ENCODE data around the gene SPTBN1. TPM values are rescaled to one million over a fixed set of nuclear protein-coding genes. Genes with fewer than 3 reads are reported as not detected.

SPTBN1 gene
- total and polyA plus RNA-seq, 2 of the 13 experiments (the other 11 are each of a cell fraction or from before 2014, with no cell fraction given): 123 to 299 TPM

- TF ChIP-seq ZNF326 (CRISPR knock-in tag; IDR thresholded peaks at IDR 0.05; ENCODE audit: borderline replicate concordance): no peak
- TF ChIP-seq ATM (IDR thresholded peaks at IDR 0.05; ENCODE audit: borderline replicate concordance): no peak
- TF ChIP-seq RBAK (CRISPR knock-in tag; IDR thresholded peaks at IDR 0.05): no peak
- TF ChIP-seq ATF4 (CRISPR knock-in tag; IDR thresholded peaks at IDR 0.05): peak in 1 of 2 experiments; percentile 53; a peak in 1 of 4 replicates
- TF ChIP-seq GZF1 (CRISPR knock-in tag; IDR thresholded peaks at IDR 0.05): 0 out of 2 replicates have a peak, but pooled peaks have one; percentile 42
- peak; percentile 31; the same call in 1 of the 2 replicates for TF ChIP-seq NFYC (CRISPR knock-in tag; IDR thresholded peaks at IDR 0.05)
- peak; percentile 57; the same call in 1 of the 2 replicates for TF ChIP-seq ARID4A (CRISPR knock-in tag; IDR thresholded peaks at IDR 0.05; ENCODE audit: borderline replicate concordance)
- no peak for TF ChIP-seq ZNF766 (CRISPR knock-in tag; IDR thresholded peaks at IDR 0.05; ENCODE audit: borderline replicate concordance)
- peak; percentile 42 for TF ChIP-seq GFI1 (CRISPR knock-in tag; IDR thresholded peaks at IDR 0.05; ENCODE audit: borderline replicate concordance)
- TF ChIP-seq ZNF281 (CRISPR knock-in tag; IDR thresholded peaks at IDR 0.05; ENCODE audit: borderline replicate concordance): peak; percentile 14; the same call in 1 of the 2 replicates
- no peak for TF ChIP-seq ZNF274 (CRISPR knock-in tag; IDR thresholded peaks at IDR 0.05)
- TF ChIP-seq TBX2 (CRISPR knock-in tag; IDR thresholded peaks at IDR 0.05; ENCODE audit: borderline replicate concordance): peak; percentile 53; the same call in 1 of the 2 replicates
- 0 out of 2 replicates have a peak, but pooled peaks have one; percentile 61 for TF ChIP-seq ZNF639 (CRISPR knock-in tag; conservative IDR thresholded peaks at IDR 0.05)
- TF ChIP-seq ZNF615 (CRISPR knock-in tag; IDR thresholded peaks at IDR 0.05; ENCODE audit: borderline replicate concordance): no peak
- no peak for TF ChIP-seq MLXIP (CRISPR knock-in tag; IDR thresholded peaks at IDR 0.05; ENCODE audit: borderline replicate concordance)
- TF ChIP-seq EED (CRISPR knock-in tag; IDR thresholded peaks at IDR 0.05): no peak
Observed at GRCh38 chr2:54559593-54560145, 103.5 kb downstream of the SPTBN1 start (continued).
